ENCODE results near the gene IL27RA.

GRCh38 chr19:14089662-14090508 is 58.3 kb downstream of the IL27RA start:
- TF ChIP-seq POLR2A (IDR thresholded peaks at IDR 0.05; ENCODE audit: low read length) (no peak), GATA1 (IDR thresholded peaks at IDR 0.05; ENCODE audit: low read depth, low read length) (no peak)

Data from erythroblast (primary cell).